GM12878 (cell line): ENCODE measurements around the gene LCN9. TPM values are rescaled to one million over a fixed set of nuclear protein-coding genes. Genes with fewer than 3 reads are reported as not detected.

Source experiments
- ATAC-seq: fragments of 200-7000 bp; cut with Tn5 transposase; 3 replicates; pipeline ENCODE4 v1.9.1; 2020; ENCODE audit warnings: mild to moderate bottlenecking, moderate library complexity
- BruUV-seq: library from RNA; stranded (reverse); fragments of 400-500 nt; replicated peaks from 2 replicates; lab custom pipeline; 2021; lab: Mats Ljungman, UMichigan
- CTCF ChIA-PET: fragments of 300-600 bp; sonication (Branson Sonifier 250); formaldehyde crosslinking; extraction: SDS; loops from one replicate; lab custom pipeline; 2021; ENCODE audit warnings: inconsistent platforms; lab: Yijun Ruan, JAX
- POLR2A ChIA-PET: fragments of 350-600 bp; formaldehyde crosslinking; extraction: SDS; loops from one replicate; lab custom pipeline; 2021; ENCODE audit warnings: inconsistent platforms; lab: Charles Lee
- RAD21 ChIA-PET: fragments of 300-600 bp; sonication (Branson Sonifier 250); formaldehyde crosslinking; loops from one replicate; lab custom pipeline; 2023; ENCODE audit warnings: antibody characterized with exemption; ENCODE audit not compliant: unreplicated experiment; lab: Charles Lee
- SMC1A ChIA-PET: fragments of 300-600 bp; sonication (Branson Sonifier 250); formaldehyde crosslinking; loops from one replicate; lab custom pipeline; 2023; ENCODE audit not compliant: unreplicated experiment, uncharacterized antibody; lab: Charles Lee
- DNase-seq: peaks from one replicate; pipeline ENCODE4 v3.0.0-alpha.2; 2011; ENCODE audit warnings: low read depth, low spot score
- FAIRE-seq: peaks from 3 replicates; lab custom pipeline; 2011; peaks lifted over from hg19 to GRCh38; lab: Jason Lieb, UNC
- H2AFZ ChIP-seq: 2 replicates; pipeline ENCODE4 v1.6.0; 2011; ENCODE audit warnings: low read depth, low read length, control low read depth; ENCODE audit not compliant: control insufficient read depth
- H3K27ac ChIP-seq: 2 replicates; pipeline ENCODE4 v1.5.1; 2011; ENCODE audit warnings: control low read depth; ENCODE audit not compliant: control insufficient read depth, insufficient read depth
- H3K27me3 ChIP-seq, 2 experiments: replicated peaks in 1 of 2; 2 replicates each; pipeline versions ENCODE4 v1.6.0 to v1.6.1; 2011; ENCODE audit warnings: low read length in 1 of 2; ENCODE audit not compliant: control insufficient read depth in 2 of 2, insufficient read depth in 2 of 2
- H3K36me3 ChIP-seq, 2 experiments: 2 replicates each; pipeline ENCODE4 v1.5.1; 2011; ENCODE audit warnings: low read length in 1 of 2; ENCODE audit not compliant: control insufficient read depth in 2 of 2, insufficient read depth in 2 of 2
- H3K4me1 ChIP-seq: 2 replicates; pipeline ENCODE4 v1.6.1; 2011; ENCODE audit warnings: mild to moderate bottlenecking, low read length, moderate library complexity, mixed read lengths; ENCODE audit not compliant: control insufficient read depth, insufficient read depth
- H3K4me2 ChIP-seq: 2 replicates; pipeline ENCODE4 v1.6.0; 2011; ENCODE audit warnings: control low read depth; ENCODE audit not compliant: control insufficient read depth, insufficient read depth
- H3K4me3 ChIP-seq: fragments of 200-600 bp; sonication (generic); 2 replicates; pipeline ENCODE4 v1.5.1; 2016
- H3K79me2 ChIP-seq: 2 replicates; pipeline ENCODE4 v1.6.0; 2011; ENCODE audit warnings: low read length; ENCODE audit not compliant: control insufficient read depth, insufficient read depth
- H3K9ac ChIP-seq: 2 replicates; pipeline ENCODE4 v1.8.0; 2011; ENCODE audit warnings: low read length, control low read depth, mixed read lengths; ENCODE audit not compliant: control insufficient read depth, insufficient read depth
- H3K9me3 ChIP-seq: replicated peaks from 3 replicates; pipeline ENCODE4 v1.5.1; 2011; ENCODE audit warnings: mild to moderate bottlenecking, low read length; ENCODE audit not compliant: control insufficient read depth, insufficient read depth
- H4K20me1 ChIP-seq: 2 replicates; pipeline ENCODE4 v1.6.0; 2011; ENCODE audit not compliant: control insufficient read depth, insufficient read depth
- RUNX3 ChIP-seq: IDR thresholded peaks from 2 replicates; pipeline ENCODE4 v1.6.1; 2012; ENCODE audit warnings: low read length, inconsistent platforms
- SIX5 ChIP-seq: IDR thresholded peaks from 2 replicates; pipeline ENCODE4 v1.6.1; 2011; ENCODE audit warnings: mild to moderate bottlenecking, low read depth, low read length, moderate library complexity; ENCODE audit not compliant: severe bottlenecking
- ZBED1 ChIP-seq: IDR thresholded peaks from 2 replicates; pipeline ENCODE4 v1.6.1; 2016; ENCODE audit warnings: borderline replicate concordance
- ZNF24 ChIP-seq: fragments of 450-650 bp; IDR thresholded peaks from 2 replicates; pipeline ENCODE4 v1.6.1; 2017; ENCODE audit warnings: antibody characterized with exemption, mild to moderate bottlenecking
- WGBS: methylation state at CpG from one replicate; pipeline ENCODE4 v1.1.6; 2016; ENCODE audit warnings: low lambda C conversion rate; ENCODE audit not compliant: insufficient replicate concordance, insufficient coverage; ENCODE audit errors: missing lambda C conversion rate; 5-methylcytosine and 5-hydroxymethylcytosine counted together
- in situ Hi-C: fragments of 300-500 bp; cut with MboI; formaldehyde crosslinking; loops from 9 replicates; pipeline ENCODE4 v1.14.3; 2018; ENCODE audit warnings: mixed read lengths
- intact Hi-C: fragments of 100-400 bp; cut with micrococcal nuclease; formaldehyde crosslinking; loops from one replicate; pipeline ENCODE4 v1.14.2; 2022; ENCODE audit not compliant: unreplicated experiment
- polyA plus RNA-seq, 11 experiments: library from polyadenylated mRNA; depleted of rRNA in 4 of 11; unstranded in 6 of 11; stranded (reverse) in 5 of 11; fragments of >200 nt; fragmentation: Nextera tagmentation in 4 of 11; fragmentation: Illumina TruSeq in 1 of 11; extraction: Ambion mirVana in 4 of 11; extraction: Trizol in 1 of 11; gene quantifications; 1 replicate in 1 of 11; 2 replicates in 10 of 11; pipeline versions ENCODE4 v1.2.1 to v1.2.3, GENCODE V29; 2011 to 2016; ENCODE audit warnings: inconsistent platforms in 2 of 11, missing spikeins in 2 of 11, low read depth in 1 of 11
- total RNA-seq, 4 experiments: library from RNA; depleted of rRNA in 3 of 4; stranded (reverse); fragments of >200 nt in 3 of 4; fragmentation: Illumina TruSeq in 1 of 4; extraction: Trizol in 1 of 4; gene quantifications; 2 replicates each; pipeline versions ENCODE4 v1.2.1 to v1.2.3, GENCODE V29; 2013 to 2021
- TF ChIP-seq, protein P1 (sequence below): fragments of 450-650 bp; IDR thresholded peaks from 2 replicates; pipeline ENCODE4 v1.6.1; 2017; ENCODE audit warnings: mild to moderate bottlenecking, moderate library complexity
- TF ChIP-seq, protein P2 (sequence below): fragments of 450-650 bp; IDR thresholded peaks from 2 replicates; pipeline ENCODE4 v1.6.1; 2017; ENCODE audit warnings: mild to moderate bottlenecking
- TF ChIP-seq, protein P3 (sequence below): fragments of 450-650 bp; IDR thresholded peaks from 2 replicates; pipeline ENCODE4 v1.6.1; 2017; ENCODE audit warnings: low read depth, mild to moderate bottlenecking, moderate library complexity
- TF ChIP-seq, protein P4 (sequence below): IDR thresholded peaks from 2 replicates; pipeline ENCODE4 v1.6.1; 2012; ENCODE audit warnings: low read depth, low read length, improper control_type of control experiment

LCN9 gene
- total and polyA plus RNA-seq, 10 of the 15 experiments (the other 5 are each of a cell fraction or from before 2014, with no cell fraction given): not detected

DNA sequence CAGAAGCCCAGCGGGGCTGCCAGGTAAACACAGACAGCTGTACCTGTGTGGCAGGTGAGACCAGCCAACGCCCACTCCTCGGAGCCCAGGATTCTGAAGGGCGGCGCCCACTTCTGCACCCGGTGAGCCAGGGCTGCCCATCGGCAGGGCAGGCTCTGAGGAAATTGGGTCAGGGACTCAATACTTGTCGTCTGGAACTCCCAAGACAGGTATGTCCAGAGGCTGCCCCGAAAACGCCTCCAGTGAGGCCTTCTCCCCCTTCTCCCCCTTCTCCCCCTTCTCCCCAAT lies 43.6 kb upstream of the LCN9 start:
- ChIA-PET SMC1A (no interaction called here), POLR2A (no interaction called here), RAD21 (no interaction called here), CTCF (no interaction called here)
- no peak overlapping the region for H3K4me3 ChIP-seq
- FAIRE-seq: no peak
- ATAC-seq: no peak
- no peak for DNase-seq
- peaks cover 0 to 1% of the 10 kb centered on the region in 2 experiments; a peak in 1 of 4 replicates for H3K27me3 ChIP-seq
- H3K9me3 ChIP-seq: no peaks in the 10 kb centered on the region
- no peak overlapping the region for H3K27ac ChIP-seq
- no peaks in the 10 kb centered on the region for H3K4me1 ChIP-seq
- H3K79me2 ChIP-seq: no peaks in the 10 kb centered on the region
- no peaks in the 10 kb centered on the region for H4K20me1 ChIP-seq
- H3K4me2 ChIP-seq: no peak overlapping the region
- no TSS peak for BruUV-seq
- in situ Hi-C loops (no loop called here), intact Hi-C loops (no loop called here)
- no peak overlapping the region for H2AFZ ChIP-seq
- no peak overlapping the region for H3K9ac ChIP-seq
- no peaks in the 10 kb centered on the region for H3K36me3 ChIP-seq
- 13% methylated on average over 8 of the region's 10 CpGs for WGBS
- TF ChIP-seq RUNX3 (no peak), SIX5 (no peak), ZBED1 (no peak), ZNF24 (no peak)
- TF ChIP-seq, protein P1, sequence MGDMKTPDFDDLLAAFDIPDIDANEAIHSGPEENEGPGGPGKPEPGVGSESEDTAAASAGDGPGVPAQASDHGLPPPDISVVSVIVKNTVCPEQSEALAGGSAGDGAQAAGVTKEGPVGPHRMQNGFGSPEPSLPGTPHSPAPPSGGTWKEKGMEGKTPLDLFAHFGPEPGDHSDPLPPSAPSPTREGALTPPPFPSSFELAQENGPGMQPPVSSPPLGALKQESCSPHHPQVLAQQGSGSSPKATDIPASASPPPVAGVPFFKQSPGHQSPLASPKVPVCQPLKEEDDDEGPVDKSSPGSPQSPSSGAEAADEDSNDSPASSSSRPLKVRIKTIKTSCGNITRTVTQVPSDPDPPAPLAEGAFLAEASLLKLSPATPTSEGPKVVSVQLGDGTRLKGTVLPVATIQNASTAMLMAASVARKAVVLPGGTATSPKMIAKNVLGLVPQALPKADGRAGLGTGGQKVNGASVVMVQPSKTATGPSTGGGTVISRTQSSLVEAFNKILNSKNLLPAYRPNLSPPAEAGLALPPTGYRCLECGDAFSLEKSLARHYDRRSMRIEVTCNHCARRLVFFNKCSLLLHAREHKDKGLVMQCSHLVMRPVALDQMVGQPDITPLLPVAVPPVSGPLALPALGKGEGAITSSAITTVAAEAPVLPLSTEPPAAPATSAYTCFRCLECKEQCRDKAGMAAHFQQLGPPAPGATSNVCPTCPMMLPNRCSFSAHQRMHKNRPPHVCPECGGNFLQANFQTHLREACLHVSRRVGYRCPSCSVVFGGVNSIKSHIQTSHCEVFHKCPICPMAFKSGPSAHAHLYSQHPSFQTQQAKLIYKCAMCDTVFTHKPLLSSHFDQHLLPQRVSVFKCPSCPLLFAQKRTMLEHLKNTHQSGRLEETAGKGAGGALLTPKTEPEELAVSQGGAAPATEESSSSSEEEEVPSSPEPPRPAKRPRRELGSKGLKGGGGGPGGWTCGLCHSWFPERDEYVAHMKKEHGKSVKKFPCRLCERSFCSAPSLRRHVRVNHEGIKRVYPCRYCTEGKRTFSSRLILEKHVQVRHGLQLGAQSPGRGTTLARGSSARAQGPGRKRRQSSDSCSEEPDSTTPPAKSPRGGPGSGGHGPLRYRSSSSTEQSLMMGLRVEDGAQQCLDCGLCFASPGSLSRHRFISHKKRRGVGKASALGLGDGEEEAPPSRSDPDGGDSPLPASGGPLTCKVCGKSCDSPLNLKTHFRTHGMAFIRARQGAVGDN: no peak
- TF ChIP-seq, protein P2, sequence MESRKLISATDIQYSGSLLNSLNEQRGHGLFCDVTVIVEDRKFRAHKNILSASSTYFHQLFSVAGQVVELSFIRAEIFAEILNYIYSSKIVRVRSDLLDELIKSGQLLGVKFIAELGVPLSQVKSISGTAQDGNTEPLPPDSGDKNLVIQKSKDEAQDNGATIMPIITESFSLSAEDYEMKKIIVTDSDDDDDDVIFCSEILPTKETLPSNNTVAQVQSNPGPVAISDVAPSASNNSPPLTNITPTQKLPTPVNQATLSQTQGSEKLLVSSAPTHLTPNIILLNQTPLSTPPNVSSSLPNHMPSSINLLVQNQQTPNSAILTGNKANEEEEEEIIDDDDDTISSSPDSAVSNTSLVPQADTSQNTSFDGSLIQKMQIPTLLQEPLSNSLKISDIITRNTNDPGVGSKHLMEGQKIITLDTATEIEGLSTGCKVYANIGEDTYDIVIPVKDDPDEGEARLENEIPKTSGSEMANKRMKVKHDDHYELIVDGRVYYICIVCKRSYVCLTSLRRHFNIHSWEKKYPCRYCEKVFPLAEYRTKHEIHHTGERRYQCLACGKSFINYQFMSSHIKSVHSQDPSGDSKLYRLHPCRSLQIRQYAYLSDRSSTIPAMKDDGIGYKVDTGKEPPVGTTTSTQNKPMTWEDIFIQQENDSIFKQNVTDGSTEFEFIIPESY: no peak
- TF ChIP-seq, protein P3, sequence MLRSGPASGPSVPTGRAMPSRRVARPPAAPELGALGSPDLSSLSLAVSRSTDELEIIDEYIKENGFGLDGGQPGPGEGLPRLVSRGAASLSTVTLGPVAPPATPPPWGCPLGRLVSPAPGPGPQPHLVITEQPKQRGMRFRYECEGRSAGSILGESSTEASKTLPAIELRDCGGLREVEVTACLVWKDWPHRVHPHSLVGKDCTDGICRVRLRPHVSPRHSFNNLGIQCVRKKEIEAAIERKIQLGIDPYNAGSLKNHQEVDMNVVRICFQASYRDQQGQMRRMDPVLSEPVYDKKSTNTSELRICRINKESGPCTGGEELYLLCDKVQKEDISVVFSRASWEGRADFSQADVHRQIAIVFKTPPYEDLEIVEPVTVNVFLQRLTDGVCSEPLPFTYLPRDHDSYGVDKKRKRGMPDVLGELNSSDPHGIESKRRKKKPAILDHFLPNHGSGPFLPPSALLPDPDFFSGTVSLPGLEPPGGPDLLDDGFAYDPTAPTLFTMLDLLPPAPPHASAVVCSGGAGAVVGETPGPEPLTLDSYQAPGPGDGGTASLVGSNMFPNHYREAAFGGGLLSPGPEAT: no peak
- TF ChIP-seq, protein P4, sequence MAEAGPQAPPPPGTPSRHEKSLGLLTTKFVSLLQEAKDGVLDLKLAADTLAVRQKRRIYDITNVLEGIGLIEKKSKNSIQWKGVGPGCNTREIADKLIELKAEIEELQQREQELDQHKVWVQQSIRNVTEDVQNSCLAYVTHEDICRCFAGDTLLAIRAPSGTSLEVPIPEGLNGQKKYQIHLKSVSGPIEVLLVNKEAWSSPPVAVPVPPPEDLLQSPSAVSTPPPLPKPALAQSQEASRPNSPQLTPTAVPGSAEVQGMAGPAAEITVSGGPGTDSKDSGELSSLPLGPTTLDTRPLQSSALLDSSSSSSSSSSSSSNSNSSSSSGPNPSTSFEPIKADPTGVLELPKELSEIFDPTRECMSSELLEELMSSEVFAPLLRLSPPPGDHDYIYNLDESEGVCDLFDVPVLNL: no peak
